A673 (cell line): ENCODE results near the gene NFIB. TPM values are rescaled to one million over a fixed set of nuclear protein-coding genes. Genes with fewer than 3 reads are reported as not detected.

Experiments
- BruUV-seq: library from RNA; stranded (reverse); fragments of 400-500 nt; replicated peaks from 2 replicates; lab custom pipeline; 2021; lab: Mats Ljungman, UMichigan
- CTCF ChIA-PET: fragments of 300-600 bp; sonication (Branson Sonifier 250); formaldehyde crosslinking; loops from one replicate; lab custom pipeline; 2022; ENCODE audit warnings: antibody characterized with exemption; lab: Charles Lee
- POLR2A ChIA-PET: fragments of 300-600 bp; sonication (Branson Sonifier 250); formaldehyde crosslinking; loops from one replicate; lab custom pipeline; 2022; ENCODE audit warnings: antibody characterized with exemption; ENCODE audit not compliant: low non-redundant PET; lab: Charles Lee
- DNase-seq: peaks from one replicate; pipeline ENCODE4 v3.0.0-alpha.2; 2015; ENCODE audit warnings: low spot score
- H3K27ac ChIP-seq: fragments of 200-600 bp; sonication (generic); 2 replicates; pipeline ENCODE4 v1.5.1; 2016; ENCODE audit warnings: mixed run types, low read depth, mild to moderate bottlenecking, mixed read lengths, antibody characterized with exemption, low read length; ENCODE audit not compliant: poor library complexity, severe bottlenecking
- H3K27me3 ChIP-seq: fragments of 200-600 bp; sonication (generic); replicated peaks from 2 replicates; pipeline ENCODE4 v1.6.1; 2017; ENCODE audit warnings: mixed run types, low read depth, mild to moderate bottlenecking, mixed read lengths, antibody characterized with exemption, low read length; ENCODE audit not compliant: insufficient read depth, poor library complexity
- H3K36me3 ChIP-seq: fragments of 200-600 bp; sonication (generic); 2 replicates; pipeline ENCODE4 v1.6.1; 2016; ENCODE audit warnings: mixed run types, mild to moderate bottlenecking, mixed read lengths, antibody characterized with exemption, low read length; ENCODE audit not compliant: insufficient read depth, poor library complexity, severe bottlenecking
- H3K4me1 ChIP-seq: fragments of 200-600 bp; sonication (generic); 2 replicates; pipeline ENCODE4 v1.6.1; 2017; ENCODE audit warnings: mixed run types, mild to moderate bottlenecking, mixed read lengths, antibody characterized with exemption, low read length; ENCODE audit not compliant: insufficient read depth, poor library complexity, severe bottlenecking
- H3K4me3 ChIP-seq: fragments of 200-600 bp; sonication (generic); 2 replicates; pipeline ENCODE4 v1.5.1; 2016; ENCODE audit warnings: low read depth, mixed run types, mild to moderate bottlenecking, mixed read lengths, low read length; ENCODE audit not compliant: poor library complexity, severe bottlenecking
- H3K9me3 ChIP-seq: fragments of 200-600 bp; sonication (generic); 2 replicates; pipeline ENCODE4 v1.6.1; 2016; ENCODE audit warnings: mixed run types, low read depth, mild to moderate bottlenecking, mixed read lengths, antibody characterized with exemption, low read length; ENCODE audit not compliant: poor library complexity, severe bottlenecking
- EZH2 ChIP-seq: fragments of 200-600 bp; sonication (generic); IDR thresholded peaks from 2 replicates; pipeline ENCODE4 v1.6.1; 2017; ENCODE audit warnings: borderline replicate concordance, low read depth, mild to moderate bottlenecking, mixed read lengths, antibody characterized with exemption, low read length; ENCODE audit not compliant: poor library complexity, severe bottlenecking
- intact Hi-C: fragments of 100-400 bp; cut with micrococcal nuclease; formaldehyde crosslinking; loops from one replicate; pipeline ENCODE4 v1.10.0; 2022; ENCODE audit not compliant: unreplicated experiment
- total RNA-seq: library from RNA; stranded (reverse); gene quantifications from 2 replicates; pipeline ENCODE4 v1.2.3, GENCODE V29; 2021
- TF ChIP-seq, protein P1 (sequence below): fragments of 300-800, 200-600 bp; sonication (generic); conservative IDR thresholded peaks from 2 replicates; pipeline ENCODE4 v1.5.1; 2017; ENCODE audit warnings: low read depth, mild to moderate bottlenecking, antibody characterized with exemption, low read length, moderate library complexity, mixed read lengths

NFIB gene
- total RNA-seq, 1 experiment from 2014 or later = 41.2 TPM

DNA sequence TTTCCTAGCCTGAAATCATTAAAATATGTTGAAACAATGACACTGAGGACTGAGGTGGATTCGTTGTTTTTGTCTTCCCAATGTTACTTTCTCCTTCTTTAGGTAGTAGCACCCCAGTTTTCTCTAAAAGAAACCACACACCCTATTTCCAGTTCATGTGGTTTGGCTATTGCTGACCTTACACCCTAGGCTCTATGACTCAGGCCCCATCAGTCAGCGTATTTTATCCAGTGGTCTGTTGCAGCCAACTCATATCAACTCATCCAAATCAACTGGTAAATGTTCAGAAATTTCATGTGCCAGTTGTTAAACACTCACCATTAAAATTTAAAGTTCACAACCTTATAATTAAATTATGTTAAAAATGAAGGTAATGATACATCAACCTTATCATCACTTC lies 44.6 kb upstream of the NFIB start:
- H3K36me3 ChIP-seq = no peaks in the 10 kb centered on the region
- no peak for TF ChIP-seq EZH2
- TF ChIP-seq, protein P1, sequence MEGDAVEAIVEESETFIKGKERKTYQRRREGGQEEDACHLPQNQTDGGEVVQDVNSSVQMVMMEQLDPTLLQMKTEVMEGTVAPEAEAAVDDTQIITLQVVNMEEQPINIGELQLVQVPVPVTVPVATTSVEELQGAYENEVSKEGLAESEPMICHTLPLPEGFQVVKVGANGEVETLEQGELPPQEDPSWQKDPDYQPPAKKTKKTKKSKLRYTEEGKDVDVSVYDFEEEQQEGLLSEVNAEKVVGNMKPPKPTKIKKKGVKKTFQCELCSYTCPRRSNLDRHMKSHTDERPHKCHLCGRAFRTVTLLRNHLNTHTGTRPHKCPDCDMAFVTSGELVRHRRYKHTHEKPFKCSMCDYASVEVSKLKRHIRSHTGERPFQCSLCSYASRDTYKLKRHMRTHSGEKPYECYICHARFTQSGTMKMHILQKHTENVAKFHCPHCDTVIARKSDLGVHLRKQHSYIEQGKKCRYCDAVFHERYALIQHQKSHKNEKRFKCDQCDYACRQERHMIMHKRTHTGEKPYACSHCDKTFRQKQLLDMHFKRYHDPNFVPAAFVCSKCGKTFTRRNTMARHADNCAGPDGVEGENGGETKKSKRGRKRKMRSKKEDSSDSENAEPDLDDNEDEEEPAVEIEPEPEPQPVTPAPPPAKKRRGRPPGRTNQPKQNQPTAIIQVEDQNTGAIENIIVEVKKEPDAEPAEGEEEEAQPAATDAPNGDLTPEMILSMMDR = no peak
- no peaks in the 10 kb centered on the region for H3K27me3 ChIP-seq
- no TSS peak for BruUV-seq
- ChIA-PET CTCF (no interaction called here), POLR2A (no interaction called here)
- H3K27ac ChIP-seq = no peak overlapping the region
- intact Hi-C loops = no loop called here
- DNase-seq = no peak
- no peaks in the 10 kb centered on the region for H3K9me3 ChIP-seq
- H3K4me3 ChIP-seq = no peak overlapping the region
- peaks cover 7% of the 10 kb centered on the region for H3K4me1 ChIP-seq

DNA sequence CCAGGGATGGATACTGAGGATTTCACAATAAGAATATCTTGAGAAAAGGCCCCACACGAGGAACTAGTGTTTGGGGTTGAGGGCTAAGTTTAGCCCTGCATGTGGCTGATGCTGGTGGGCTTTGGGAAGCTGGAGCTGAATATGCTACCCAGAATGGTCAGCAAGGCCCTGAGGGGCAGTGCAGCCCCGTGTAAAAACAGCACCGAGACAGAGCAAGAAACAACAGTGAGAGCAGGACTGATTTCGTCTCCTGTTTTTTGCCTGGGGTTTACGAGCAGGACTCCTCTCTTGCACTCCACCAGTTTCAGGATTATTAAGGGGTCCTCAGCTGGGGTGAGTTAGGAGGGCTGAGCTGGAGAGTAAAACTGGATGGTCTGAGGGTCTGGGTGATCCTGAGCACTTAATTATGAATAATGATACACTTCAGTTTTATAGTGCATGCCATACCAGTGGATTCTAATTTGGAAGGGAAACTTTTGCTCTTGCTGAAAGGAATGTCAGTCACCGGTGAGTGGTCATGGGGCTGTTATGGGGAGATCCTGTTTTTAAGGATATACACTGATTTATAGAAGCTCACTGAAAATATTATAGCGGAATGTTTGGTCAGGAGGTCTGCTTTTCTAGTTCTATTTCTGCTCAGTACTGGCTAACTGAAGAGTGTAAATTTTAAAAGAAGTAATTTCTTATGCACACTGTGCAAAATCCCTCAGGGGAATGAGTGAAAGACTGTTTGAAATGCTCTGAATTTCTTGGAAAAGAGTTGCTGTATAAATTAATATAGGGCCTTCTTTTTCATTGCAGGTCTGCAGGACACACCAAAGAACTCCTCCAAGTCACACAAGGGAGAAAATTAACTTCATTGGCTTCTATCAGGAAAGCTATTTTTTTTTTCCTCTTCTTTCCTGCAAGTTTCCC lies 42.7 kb upstream of the NFIB start:
- intact Hi-C loops = no loop called here
- no peaks in the 10 kb centered on the region for H3K27me3 ChIP-seq
- peaks cover 7% of the 10 kb centered on the region for H3K4me1 ChIP-seq
- no peaks in the 10 kb centered on the region for H3K9me3 ChIP-seq
- ChIA-PET POLR2A (no interaction called here), CTCF (no interaction called here)
- DNase-seq = no peak
- no TSS peak for BruUV-seq
- TF ChIP-seq, protein P1 = no peak
- H3K27ac ChIP-seq = no peak overlapping the region
- no peaks in the 10 kb centered on the region for H3K36me3 ChIP-seq
- H3K4me3 ChIP-seq = no peak overlapping the region

DNA sequence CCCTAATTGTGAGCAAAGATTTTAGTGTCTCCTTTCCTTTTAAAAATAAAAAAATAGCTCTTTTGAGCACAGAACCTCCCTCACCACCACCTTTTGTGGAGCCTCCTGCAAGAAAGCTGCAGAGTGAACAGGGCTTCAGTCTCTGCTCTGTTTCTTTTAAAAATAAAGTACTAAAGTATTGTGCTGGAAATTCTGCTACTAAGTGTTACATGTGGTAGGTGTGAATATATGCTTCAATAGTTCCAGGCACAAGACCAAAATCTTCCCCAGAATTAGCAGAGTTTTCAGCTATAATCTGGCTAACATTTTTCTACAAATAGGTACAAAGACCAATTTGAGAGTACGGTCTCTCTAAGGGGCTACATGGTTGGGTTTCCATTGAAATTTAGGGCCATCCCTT lies 40.3 kb upstream of the NFIB start:
- Histone ChIP-seq H3K27me3 (no peaks in the 10 kb centered on the region), H3K4me1 (no peaks in the 10 kb centered on the region), H3K36me3 (no peaks in the 10 kb centered on the region), H3K27ac (no peak overlapping the region), H3K4me3 (no peak overlapping the region), H3K9me3 (no peaks in the 10 kb centered on the region)
- DNase-seq = no peak
- intact Hi-C loops = loop anchor here (5.0 kb wide), 1 partner anchor 927 kb away; no protein-coding TSS in a partner anchor
- POLR2A ChIA-PET = no interaction called here
- CTCF ChIA-PET = no interaction called here
- no TSS peak for BruUV-seq
- TF ChIP-seq, protein P1 = no peak
- TF ChIP-seq EZH2 = no peak
